ENCODE data around the gene AMIGO2. TPM values are rescaled to one million over a fixed set of nuclear protein-coding genes. Genes with fewer than 3 reads are reported as not detected.
"Not testable (repeated sequence)": the region's sequence is repeated elsewhere in the genome, so short reads cannot be mapped to it uniquely, and the experiment has no call there.

The AMIGO2 gene
- total RNA-seq, 1 donor from 2014 or later = 8.5 TPM

GRCh38 chr12:47121146-47121545, 41.4 kb upstream of the AMIGO2 start:
- H3K36me3 Mint-ChIP-seq = no peaks in the 10 kb centered on the region
- no peak overlapping the region for H3K4me3 Mint-ChIP-seq
- H3K27me3 Mint-ChIP-seq (ENCODE audit: low read depth) = no peaks in the 10 kb centered on the region
- no peak for DNase-seq (ENCODE audit: low spot score in 2 of 2, unreplicated experiment in 2 of 2)
- H3K4me1 Mint-ChIP-seq = peaks cover 12% of the 10 kb centered on the region
- no peak for TF ChIP-seq CTCF (IDR thresholded peaks at IDR 0.05; ENCODE audit: unreplicated experiment)
- H3K9me3 Mint-ChIP-seq = peaks cover 5% of the 10 kb centered on the region
- no peak overlapping the region for H3K27ac Mint-ChIP-seq

GRCh38 chr12:47120736-47121135, 41.0 kb upstream of the AMIGO2 start:
- Mint-ChIP-seq H3K27ac (no peak overlapping the region), H3K4me1 (peaks cover 12% of the 10 kb centered on the region), H3K9me3 (peaks cover 5% of the 10 kb centered on the region), H3K27me3 (ENCODE audit: low read depth) (no peaks in the 10 kb centered on the region), H3K36me3 (no peaks in the 10 kb centered on the region), H3K4me3 (no peak overlapping the region)
- DNase-seq (ENCODE audit: low spot score in 2 of 2, unreplicated experiment in 2 of 2) = no peak
- no peak for TF ChIP-seq CTCF (IDR thresholded peaks at IDR 0.05; ENCODE audit: unreplicated experiment)

GRCh38 chr12:47117305-47117704, 37.5 kb upstream of the AMIGO2 start:
- H3K27me3 Mint-ChIP-seq (ENCODE audit: low read depth); H3K9me3 Mint-ChIP-seq; H3K36me3 Mint-ChIP-seq; H3K4me3 Mint-ChIP-seq; DNase-seq (ENCODE audit: low spot score in 2 of 2, unreplicated experiment in 2 of 2); H3K4me1 Mint-ChIP-seq; H3K27ac Mint-ChIP-seq: not testable (repeated sequence)

- no peaks in the 10 kb centered on the region for H3K9me3 Mint-ChIP-seq
- H3K4me1 Mint-ChIP-seq = no peaks in the 10 kb centered on the region
- no peak for TF ChIP-seq CTCF (IDR thresholded peaks at IDR 0.05; ENCODE audit: unreplicated experiment)
- no peak overlapping the region for H3K27ac Mint-ChIP-seq
- H3K27me3 Mint-ChIP-seq (ENCODE audit: low read depth) = no peaks in the 10 kb centered on the region
- no peak for DNase-seq (ENCODE audit: low spot score in 2 of 2, unreplicated experiment in 2 of 2)
- H3K4me3 Mint-ChIP-seq = no peak overlapping the region
- H3K36me3 Mint-ChIP-seq = no peaks in the 10 kb centered on the region
Observed at GRCh38 chr12:47114481-47114892, 34.7 kb upstream of the AMIGO2 start.

- no peak overlapping the region for H3K4me3 Mint-ChIP-seq
- H3K36me3 Mint-ChIP-seq = no peaks in the 10 kb centered on the region
- no peaks in the 10 kb centered on the region for H3K4me1 Mint-ChIP-seq
- no peaks in the 10 kb centered on the region for H3K9me3 Mint-ChIP-seq
- no peak for DNase-seq (ENCODE audit: low spot score in 2 of 2, unreplicated experiment in 2 of 2)
- H3K27ac Mint-ChIP-seq = no peak overlapping the region
- H3K27me3 Mint-ChIP-seq (ENCODE audit: low read depth) = no peaks in the 10 kb centered on the region
- TF ChIP-seq CTCF (IDR thresholded peaks at IDR 0.05; ENCODE audit: unreplicated experiment) = no peak
Observed at GRCh38 chr12:47112679-47113078, 32.9 kb upstream of the AMIGO2 start.

GRCh38 chr12:47111854-47112253, 32.1 kb upstream of the AMIGO2 start:
- no peaks in the 10 kb centered on the region for H3K9me3 Mint-ChIP-seq
- H3K27ac Mint-ChIP-seq = no peak overlapping the region
- H3K4me1 Mint-ChIP-seq = no peaks in the 10 kb centered on the region
- no peak for DNase-seq (ENCODE audit: low spot score in 2 of 2, unreplicated experiment in 2 of 2)
- no peaks in the 10 kb centered on the region for H3K27me3 Mint-ChIP-seq (ENCODE audit: low read depth)
- H3K36me3 Mint-ChIP-seq = no peaks in the 10 kb centered on the region
- H3K4me3 Mint-ChIP-seq = no peak overlapping the region
- TF ChIP-seq CTCF (IDR thresholded peaks at IDR 0.05; ENCODE audit: unreplicated experiment) = no peak

Data from mesothelial cell of epicardium (in vitro differentiated cells).